GM23338 (cell line): Measurements from ENCODE around the gene BRD7. TPM values are rescaled to one million over a fixed set of nuclear protein-coding genes. Genes with fewer than 3 reads are reported as not detected.

Source experiments
- ATAC-seq: fragments of 200-7000 bp; cut with Tn5 transposase; 3 replicates; pipeline ENCODE4 v1.9.1; 2020
- DNase-seq: peaks from one replicate; pipeline ENCODE4 v3.0.0-alpha.2; 2015; ENCODE audit warnings: low spot score
- H2AFZ ChIP-seq: fragments of 200-600 bp; sonication (generic); 2 replicates; pipeline ENCODE4 v1.8.0; 2016; ENCODE audit warnings: antibody characterized with exemption, mild to moderate bottlenecking, moderate library complexity
- H3F3A ChIP-seq: fragments of 200-600 bp; sonication (generic); replicated peaks from 2 replicates; pipeline ENCODE4 v1.8.0; 2017; ENCODE audit warnings: antibody characterized with exemption, mixed run types, low read depth
- H3K27ac ChIP-seq: fragments of 200-600 bp; sonication (generic); 2 replicates; pipeline ENCODE4 v1.6.1; 2016; ENCODE audit warnings: low read depth
- H3K27me3 ChIP-seq: fragments of 200-600 bp; sonication (generic); 2 replicates; pipeline ENCODE4 v1.8.0; 2016; ENCODE audit warnings: mild to moderate bottlenecking, mixed run types, moderate library complexity; ENCODE audit not compliant: insufficient read depth
- H3K36me3 ChIP-seq: fragments of 200-600 bp; sonication (generic); 2 replicates; pipeline ENCODE4 v1.8.0; 2016; ENCODE audit warnings: mild to moderate bottlenecking; ENCODE audit not compliant: insufficient read depth
- H3K4me1 ChIP-seq: fragments of 200-600 bp; sonication (generic); 2 replicates; pipeline ENCODE4 v1.8.0; 2016; ENCODE audit warnings: mild to moderate bottlenecking, moderate library complexity; ENCODE audit not compliant: insufficient read depth
- H3K4me2 ChIP-seq: fragments of 200-600 bp; sonication (generic); 2 replicates; pipeline ENCODE4 v1.7.1; 2017; ENCODE audit warnings: mixed run types
- H3K4me3 ChIP-seq: fragments of 200-600 bp; sonication (generic); 2 replicates; pipeline ENCODE4 v1.6.1; 2016; ENCODE audit warnings: mixed run types
- H3K79me2 ChIP-seq: fragments of 200-600 bp; sonication (generic); replicated peaks from 2 replicates; pipeline ENCODE4 v1.8.0; 2017; ENCODE audit warnings: mild to moderate bottlenecking; ENCODE audit not compliant: insufficient read depth
- H3K9me2 ChIP-seq: fragments of 200-600 bp; sonication (generic); 2 replicates; pipeline ENCODE4 v1.8.0; 2017; ENCODE audit not compliant: insufficient read depth
- H4K20me1 ChIP-seq: fragments of 200-600 bp; sonication (generic); replicated peaks from 2 replicates; pipeline ENCODE4 v1.8.0; 2017; ENCODE audit warnings: mild to moderate bottlenecking; ENCODE audit not compliant: insufficient read depth
- H3K27ac Mint-ChIP-seq: 2 replicates; pipeline ENCODE4 v1.8.0; 2020; ENCODE audit warnings: inconsistent platforms, mild to moderate bottlenecking, moderate library complexity, mixed read lengths
- H3K27me3 Mint-ChIP-seq: 3 replicates; pipeline ENCODE4 v1.8.0; 2022; ENCODE audit warnings: low read depth, mild to moderate bottlenecking, moderate library complexity, mixed read lengths, inconsistent platforms; ENCODE audit not compliant: insufficient read depth, poor library complexity
- H3K36me3 Mint-ChIP-seq: 3 replicates; pipeline ENCODE4 v1.8.0; 2021; ENCODE audit warnings: low read depth, mild to moderate bottlenecking, inconsistent platforms, moderate library complexity, mixed read lengths
- H3K4me1 Mint-ChIP-seq: 3 replicates; pipeline ENCODE4 v1.8.0; 2020; ENCODE audit warnings: mild to moderate bottlenecking, inconsistent platforms, mixed read lengths
- H3K4me3 Mint-ChIP-seq: 3 replicates; pipeline ENCODE4 v1.8.0; 2021; ENCODE audit warnings: moderate library complexity, mild to moderate bottlenecking, inconsistent platforms, mixed read lengths
- H3K9me3 Mint-ChIP-seq: 3 replicates; pipeline ENCODE4 v1.8.0; 2020; ENCODE audit warnings: moderate library complexity, mild to moderate bottlenecking, inconsistent platforms, mixed read lengths
- ETS1 ChIP-seq: IDR thresholded peaks from 2 replicates; pipeline ENCODE4 v1.6.1; 2016; ENCODE audit warnings: antibody characterized with exemption
- EZH2 ChIP-seq: fragments of 200-600 bp; sonication (generic); IDR thresholded peaks from one replicate; pipeline ENCODE4 v1.8.0; 2017; ENCODE audit warnings: antibody characterized with exemption, mild to moderate bottlenecking, low read depth; ENCODE audit not compliant: unreplicated experiment
- JUNB ChIP-seq: IDR thresholded peaks from one replicate; pipeline ENCODE4 v1.6.1; 2016; ENCODE audit warnings: antibody characterized with exemption; ENCODE audit not compliant: unreplicated experiment
- NANOG ChIP-seq: IDR thresholded peaks from 2 replicates; pipeline ENCODE4 v1.6.1; 2016; ENCODE audit warnings: antibody characterized with exemption, borderline replicate concordance
- POLR2AphosphoS5 ChIP-seq: IDR thresholded peaks from 2 replicates; pipeline ENCODE4 v1.6.1; 2016; ENCODE audit warnings: antibody characterized with exemption, low read depth
- STAT1 ChIP-seq: IDR thresholded peaks from one replicate; pipeline ENCODE4 v1.6.1; 2016; ENCODE audit warnings: antibody characterized with exemption; ENCODE audit not compliant: unreplicated experiment
- ZNF114 ChIP-seq: fragments of 250-450 bp; sonication (Bioruptor Pico); IDR thresholded peaks from 2 replicates; pipeline ENCODE4 v1.5.0; 2020; ENCODE audit warnings: mild to moderate bottlenecking, moderate library complexity
- ZNF331 ChIP-seq: fragments of 250-450 bp; sonication (Bioruptor Pico); IDR thresholded peaks from 2 replicates; pipeline ENCODE4 v1.5.0; 2020; ENCODE audit warnings: low read depth, mild to moderate bottlenecking, moderate library complexity
- ZNF462 ChIP-seq: fragments of 250-450 bp; sonication (Bioruptor Pico); IDR thresholded peaks from 2 replicates; pipeline ENCODE4 v1.5.0; 2020; ENCODE audit warnings: mild to moderate bottlenecking, moderate library complexity
- polyA plus RNA-seq: library from polyadenylated mRNA; unstranded; fragments of >200 nt; fragmentation: Nextera tagmentation; extraction: Ambion mirVana; gene quantifications from 2 replicates; pipeline ENCODE4 v1.2.1, GENCODE V29; 2016
- total RNA-seq: library from RNA; depleted of rRNA; stranded (reverse); fragments of >200 nt; shearing (Covaris generic); gene quantifications from 2 replicates; pipeline ENCODE4 v1.2.3, GENCODE V29; 2014

Gene BRD7
- total and polyA plus RNA-seq, 2 experiments from 2014 or later, result 93.0 to 149 TPM

GRCh38 chr16:50400312-50400966, 31.7 kb upstream of the BRD7 start (continued):
- TF ChIP-seq ZNF462 (CRISPR knock-in tag) (no peak), NANOG (no peak), JUNB (no peak), ZNF114 (CRISPR knock-in tag) (no peak), ETS1 (no peak), STAT1 (no peak), EZH2 (no peak), ZNF331 (CRISPR knock-in tag) (no peak)

- H3K4me3 Mint-ChIP-seq, result no peak overlapping the region
- Histone ChIP-seq H3K9me2 (0 out of 2 replicates have a peak, but pooled peaks cover 4% of the 10 kb centered on the region), H3K27ac (no peak overlapping the region), H3F3A (no peaks in the 10 kb centered on the region), H3K36me3 (no peaks in the 10 kb centered on the region), H3K4me1 (no peaks in the 10 kb centered on the region), H3K4me2 (no peak overlapping the region), H3K79me2 (no peaks in the 10 kb centered on the region), H2AFZ (no peak overlapping the region), H3K4me3 (no peak overlapping the region), H4K20me1 (no peaks in the 10 kb centered on the region), H3K27me3 (no peaks in the 10 kb centered on the region)
- ATAC-seq (no peak), DNase-seq (no peak)
- H3K27me3 Mint-ChIP-seq, result peaks cover 3% of the 10 kb centered on the region
- no peak overlapping the region for H3K27ac Mint-ChIP-seq
- TF ChIP-seq POLR2AphosphoS5 (no peak), NANOG (no peak), EZH2 (no peak)
- H3K9me3 Mint-ChIP-seq, result no peaks in the 10 kb centered on the region
- H3K4me1 Mint-ChIP-seq, result peaks cover 8% of the 10 kb centered on the region
- no peaks in the 10 kb centered on the region for H3K36me3 Mint-ChIP-seq
Measured at GRCh38 chr16:50399411-50399810, 30.6 kb upstream of the BRD7 start.
